Neural progenitor cell (in vitro differentiated cells): ENCODE data around the gene COX19. TPM values are rescaled to one million over a fixed set of nuclear protein-coding genes. Genes with fewer than 3 reads are reported as not detected.

Experiments
- DNase-seq: peaks from one replicate; pipeline ENCODE4 v3.0.0-alpha.2; 2016; ENCODE audit warnings: low spot score
- H2AFZ ChIP-seq: fragments of 200-600 bp; sonication (generic); replicated peaks from 2 replicates; pipeline ENCODE4 v1.6.1; 2016; ENCODE audit warnings: antibody characterized with exemption
- H3F3A ChIP-seq: fragments of 200-600 bp; sonication (generic); 2 replicates; pipeline ENCODE4 v1.6.1; 2016; ENCODE audit warnings: antibody characterized with exemption, low read depth
- H3K27ac ChIP-seq: fragments of 200-600 bp; sonication (generic); 2 replicates; pipeline ENCODE4 v1.5.1; 2016; ENCODE audit warnings: mild to moderate bottlenecking
- H3K27me3 ChIP-seq: fragments of 200-600 bp; sonication (generic); 2 replicates; pipeline ENCODE4 v1.6.1; 2016; ENCODE audit warnings: mild to moderate bottlenecking, moderate library complexity
- H3K36me3 ChIP-seq: fragments of 200-600 bp; sonication (generic); 2 replicates; pipeline ENCODE4 v1.5.1; 2016
- H3K4me1 ChIP-seq: fragments of 200-600 bp; sonication (generic); 2 replicates; pipeline ENCODE4 v1.6.1; 2016; ENCODE audit warnings: mixed run types
- H3K4me2 ChIP-seq: fragments of 200-600 bp; sonication (generic); 2 replicates; pipeline ENCODE4 v1.6.1; 2016
- H3K4me3 ChIP-seq: fragments of 200-600 bp; sonication (generic); 2 replicates; pipeline ENCODE4 v1.5.1; 2016
- H3K79me2 ChIP-seq: fragments of 200-600 bp; sonication (generic); 2 replicates; pipeline ENCODE4 v1.6.1; 2016; ENCODE audit warnings: low read depth
- H3K9ac ChIP-seq: fragments of 200-600 bp; sonication (generic); 2 replicates; pipeline ENCODE4 v1.6.1; 2016
- H3K9me3 ChIP-seq: fragments of 200-600 bp; sonication (generic); 2 replicates; pipeline ENCODE4 v1.5.1; 2016; ENCODE audit warnings: low read depth
- H4K20me1 ChIP-seq: fragments of 200-600 bp; sonication (generic); 2 replicates; pipeline ENCODE4 v1.6.1; 2016; ENCODE audit warnings: low read depth
- H3K27ac Mint-ChIP-seq: 3 replicates; pipeline ENCODE4 v1.8.0; 2021; ENCODE audit warnings: mixed read lengths
- H3K27me3 Mint-ChIP-seq: 2 replicates; pipeline ENCODE4 v1.8.0; 2022; ENCODE audit warnings: low read depth, mild to moderate bottlenecking, inconsistent platforms, moderate library complexity, mixed read lengths; ENCODE audit not compliant: insufficient read depth
- H3K36me3 Mint-ChIP-seq: 3 replicates; pipeline ENCODE4 v1.8.0; 2021; ENCODE audit warnings: mixed read lengths
- H3K4me1 Mint-ChIP-seq: 3 replicates; pipeline ENCODE4 v1.8.0; 2021; ENCODE audit warnings: mixed read lengths
- H3K4me3 Mint-ChIP-seq: 3 replicates; pipeline ENCODE4 v1.8.0; 2021; ENCODE audit warnings: mild to moderate bottlenecking, moderate library complexity, mixed read lengths
- H3K9me3 Mint-ChIP-seq: 3 replicates; pipeline ENCODE4 v1.8.0; 2020; ENCODE audit warnings: mixed read lengths
- EZH2 ChIP-seq: fragments of 200-600 bp; sonication (generic); IDR thresholded peaks from 2 replicates; pipeline ENCODE4 v1.6.1; 2017; ENCODE audit warnings: antibody characterized with exemption, mild to moderate bottlenecking, moderate library complexity
- EZH2phosphoT487 ChIP-seq: fragments of 200-600 bp; sonication (generic); IDR thresholded peaks from 2 replicates; pipeline ENCODE4 v1.6.1; 2017; ENCODE audit warnings: antibody characterized with exemption
- total RNA-seq: library from RNA; depleted of rRNA; stranded (reverse); fragments of >200 nt; gene quantifications from 2 replicates; pipeline ENCODE4 v1.2.3, GENCODE V29; 2015; ENCODE audit warnings: low replicate concordance
- TF ChIP-seq, protein P1 (sequence below): fragments of 200-600 bp; sonication (generic); IDR thresholded peaks from 2 replicates; pipeline ENCODE4 v1.5.1; 2017; ENCODE audit warnings: antibody characterized with exemption, mild to moderate bottlenecking

COX19 gene
- total RNA-seq, 1 donor from 2014 or later, result 15.1 TPM

DNA sequence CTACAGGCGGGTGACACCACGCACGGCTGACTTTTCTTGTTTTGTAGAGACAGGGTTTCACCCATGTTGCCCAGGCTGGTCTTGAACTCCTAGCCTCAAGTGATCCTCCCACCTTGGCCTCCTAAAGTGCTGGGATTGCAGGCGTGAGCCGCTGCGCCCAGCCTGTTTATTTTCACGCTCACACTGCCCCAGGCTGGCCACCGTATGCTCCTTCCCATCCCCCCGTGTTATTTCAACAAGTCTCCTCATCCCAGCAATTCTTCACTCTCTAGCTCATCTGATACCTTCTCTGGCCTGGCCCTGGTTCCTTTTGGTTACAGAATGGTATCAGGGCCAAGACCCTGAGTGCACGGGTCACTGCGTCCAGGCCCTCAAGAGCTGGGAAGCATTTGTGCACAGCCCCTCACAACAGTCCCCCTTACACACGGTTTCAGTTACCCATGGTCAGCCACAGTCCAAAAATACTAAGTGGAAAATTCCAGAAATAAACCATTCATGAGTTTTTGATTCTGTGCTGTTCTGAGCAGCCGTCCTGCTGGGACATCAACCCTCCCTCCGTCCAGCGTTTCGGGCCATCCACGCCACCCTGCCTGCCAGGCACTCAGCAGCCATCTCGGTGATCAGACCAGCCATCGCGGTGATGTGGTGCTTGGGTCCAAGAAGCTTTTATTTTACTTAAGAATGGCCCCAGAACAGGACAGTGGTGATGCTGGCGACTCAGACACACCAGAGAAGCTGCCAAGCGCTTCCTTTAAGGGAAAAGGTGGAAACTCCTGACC is 8.9 kb downstream of the COX19 start:
- Histone ChIP-seq H3K4me3 (no peak overlapping the region), H4K20me1 (peaks cover 20% of the 10 kb centered on the region), H2AFZ (no peak overlapping the region), H3K79me2 (peaks cover 8% of the 10 kb centered on the region), H3K9me3 (no peaks in the 10 kb centered on the region), H3K27ac (no peak overlapping the region), H3K9ac (no peak overlapping the region), H3F3A (peaks cover 4% of the 10 kb centered on the region), H3K4me2 (no peak overlapping the region), H3K27me3 (no peaks in the 10 kb centered on the region), H3K36me3 (no peaks in the 10 kb centered on the region), H3K4me1 (peaks cover 9% of the 10 kb centered on the region)
- Mint-ChIP-seq H3K27ac (no peak overlapping the region), H3K36me3 (peaks cover 13% of the 10 kb centered on the region), H3K27me3 (peaks cover 9% of the 10 kb centered on the region), H3K4me3 (no peak overlapping the region), H3K4me1 (peaks cover 14% of the 10 kb centered on the region), H3K9me3 (no peaks in the 10 kb centered on the region)
- TF ChIP-seq, protein P1, sequence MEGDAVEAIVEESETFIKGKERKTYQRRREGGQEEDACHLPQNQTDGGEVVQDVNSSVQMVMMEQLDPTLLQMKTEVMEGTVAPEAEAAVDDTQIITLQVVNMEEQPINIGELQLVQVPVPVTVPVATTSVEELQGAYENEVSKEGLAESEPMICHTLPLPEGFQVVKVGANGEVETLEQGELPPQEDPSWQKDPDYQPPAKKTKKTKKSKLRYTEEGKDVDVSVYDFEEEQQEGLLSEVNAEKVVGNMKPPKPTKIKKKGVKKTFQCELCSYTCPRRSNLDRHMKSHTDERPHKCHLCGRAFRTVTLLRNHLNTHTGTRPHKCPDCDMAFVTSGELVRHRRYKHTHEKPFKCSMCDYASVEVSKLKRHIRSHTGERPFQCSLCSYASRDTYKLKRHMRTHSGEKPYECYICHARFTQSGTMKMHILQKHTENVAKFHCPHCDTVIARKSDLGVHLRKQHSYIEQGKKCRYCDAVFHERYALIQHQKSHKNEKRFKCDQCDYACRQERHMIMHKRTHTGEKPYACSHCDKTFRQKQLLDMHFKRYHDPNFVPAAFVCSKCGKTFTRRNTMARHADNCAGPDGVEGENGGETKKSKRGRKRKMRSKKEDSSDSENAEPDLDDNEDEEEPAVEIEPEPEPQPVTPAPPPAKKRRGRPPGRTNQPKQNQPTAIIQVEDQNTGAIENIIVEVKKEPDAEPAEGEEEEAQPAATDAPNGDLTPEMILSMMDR, result no peak
- no peak for TF ChIP-seq EZH2
- TF ChIP-seq EZH2phosphoT487, result no peak
- DNase-seq, result no peak

DNA sequence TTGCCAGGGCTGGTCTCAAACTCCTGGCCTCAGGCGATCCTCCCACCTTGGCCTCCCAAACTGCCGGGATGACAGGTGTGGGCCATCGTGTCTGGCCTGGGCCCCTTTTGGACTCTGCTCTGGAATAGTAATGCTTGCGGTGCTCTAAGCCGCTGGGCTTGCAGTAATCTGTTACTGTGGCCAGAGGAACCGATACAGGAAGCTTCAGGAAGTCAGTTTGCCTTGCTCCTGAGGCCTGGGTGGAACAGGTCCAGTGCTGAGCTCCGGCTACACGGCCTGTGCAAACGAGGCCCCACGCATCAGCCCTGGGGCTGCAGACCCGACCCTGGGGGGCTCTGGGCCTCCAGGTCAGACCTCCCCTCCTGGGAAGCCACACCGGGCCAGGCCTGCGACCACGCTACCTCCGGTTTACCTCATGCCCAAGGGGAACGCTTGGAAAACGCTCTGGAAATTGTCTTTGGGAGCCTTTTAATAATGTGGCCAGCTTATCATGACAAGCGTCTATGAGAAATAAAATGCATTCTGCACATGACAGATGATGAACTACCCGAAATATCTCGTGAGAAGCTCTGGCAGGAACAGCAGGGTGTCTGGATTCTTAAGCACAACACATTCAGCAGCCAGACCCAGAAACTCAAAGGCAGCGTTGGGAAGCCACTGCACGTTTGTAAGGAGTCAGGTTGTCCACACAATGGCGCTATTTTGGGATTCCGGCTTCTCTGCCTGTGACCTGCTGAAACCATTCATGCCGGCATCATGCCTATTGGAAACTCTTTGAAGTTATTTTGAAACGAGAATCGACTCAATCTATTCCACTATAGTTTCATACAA is 10.7 kb downstream of the COX19 start:
- no peaks in the 10 kb centered on the region for H3K9me3 ChIP-seq
- H3K79me2 ChIP-seq, result no peaks in the 10 kb centered on the region
- Mint-ChIP-seq H3K27ac (no peak overlapping the region), H3K4me1 (peaks cover 13% of the 10 kb centered on the region), H3K27me3 (peaks cover 15% of the 10 kb centered on the region), H3K36me3 (peaks cover 10% of the 10 kb centered on the region), H3K4me3 (no peak overlapping the region), H3K9me3 (no peaks in the 10 kb centered on the region)
- H3K36me3 ChIP-seq, result no peaks in the 10 kb centered on the region
- peaks cover 4% of the 10 kb centered on the region for H3F3A ChIP-seq
- no peak overlapping the region for H3K9ac ChIP-seq
- no peak overlapping the region for H3K4me3 ChIP-seq
- DNase-seq, result peak; percentile 82
- H3K27ac ChIP-seq, result no peak overlapping the region
- H2AFZ ChIP-seq, result no peak overlapping the region
- H4K20me1 ChIP-seq, result peaks cover 11% of the 10 kb centered on the region
- H3K4me1 ChIP-seq, result peaks cover 9% of the 10 kb centered on the region
- no peak for TF ChIP-seq EZH2phosphoT487
- TF ChIP-seq, protein P1, result peak; percentile 55
- H3K4me2 ChIP-seq, result no peak overlapping the region
- no peaks in the 10 kb centered on the region for H3K27me3 ChIP-seq

DNA sequence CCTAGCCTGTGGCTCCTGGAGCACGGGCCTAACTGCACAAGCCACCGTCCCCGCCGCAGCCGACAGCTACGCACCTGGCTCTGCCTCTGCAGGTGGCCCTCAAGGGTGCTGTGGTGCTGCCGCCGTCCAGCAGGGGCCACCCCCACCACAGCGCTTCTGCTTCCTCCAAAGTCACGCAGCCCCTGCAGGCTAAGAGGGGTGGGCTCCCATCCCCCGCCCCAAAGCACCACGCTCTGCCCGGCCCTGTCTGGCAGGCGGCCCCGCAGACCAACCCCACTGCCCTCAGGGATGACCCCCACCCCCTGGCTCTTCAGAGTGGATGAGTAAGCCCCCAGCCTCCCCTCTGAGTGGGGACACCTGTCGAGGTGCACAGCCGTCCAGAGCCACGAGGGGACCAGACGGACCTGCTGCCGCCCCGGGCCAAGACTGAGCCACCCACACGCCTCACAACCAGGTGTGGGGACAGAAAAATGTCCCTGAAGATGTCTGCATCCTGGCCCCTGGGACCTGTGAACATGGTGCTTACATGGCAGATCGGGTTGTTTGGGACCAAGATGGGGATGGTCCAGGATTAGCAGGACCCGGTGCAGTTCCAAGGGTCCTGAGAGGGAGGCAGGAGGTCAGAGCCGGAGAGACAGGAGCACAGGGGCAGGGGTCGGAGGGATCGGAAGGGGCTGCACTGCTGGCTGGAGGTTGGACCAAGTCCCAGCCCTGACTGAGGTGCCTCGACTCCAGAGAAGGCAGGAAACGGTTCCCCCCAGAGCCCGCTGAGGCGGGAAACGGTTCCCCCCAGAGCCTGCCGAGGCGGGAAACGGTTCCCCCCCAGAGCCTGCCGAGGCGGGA is 11.9 kb downstream of the COX19 start:
- peak; percentile 2 for DNase-seq
- Histone ChIP-seq H3K4me2 (no peak overlapping the region), H2AFZ (no peak overlapping the region), H3K36me3 (no peaks in the 10 kb centered on the region), H3K79me2 (no peaks in the 10 kb centered on the region), H3K9me3 (no peaks in the 10 kb centered on the region), H3K27me3 (no peaks in the 10 kb centered on the region), H4K20me1 (peaks cover 10% of the 10 kb centered on the region), H3K4me3 (no peak overlapping the region), H3K9ac (no peak overlapping the region), H3F3A (peaks cover 4% of the 10 kb centered on the region), H3K4me1 (peaks cover 9% of the 10 kb centered on the region), H3K27ac (no peak overlapping the region)
- Mint-ChIP-seq H3K4me3 (no peak overlapping the region), H3K27ac (no peak overlapping the region), H3K9me3 (no peaks in the 10 kb centered on the region), H3K27me3 (peaks cover 17% of the 10 kb centered on the region), H3K36me3 (peaks cover 7% of the 10 kb centered on the region), H3K4me1 (peaks cover 15% of the 10 kb centered on the region)
- TF ChIP-seq EZH2 (no peak), EZH2phosphoT487 (no peak)
- TF ChIP-seq, protein P1, result no peak
